Ascending aorta (tissue), 2 donors: ENCODE data around the gene CELF1. TPM values are rescaled to one million over a fixed set of nuclear protein-coding genes. Genes with fewer than 3 reads are reported as not detected.

Source experiments
- DNase-seq, 2 donors: peaks; one replicate each; pipeline ENCODE4 v3.0.0-alpha.2; 2019; ENCODE audit warnings: low spot score in 2 of 2
- H3K27ac ChIP-seq, 2 donors: fragments of 200-600 bp; sonication (generic); one replicate each; pipeline ENCODE4 v1.5.1; 2016 to 2017; ENCODE audit warnings: mild to moderate bottlenecking in 1 of 2
- H3K27me3 ChIP-seq: fragments of 200-600 bp; sonication (generic); one replicate; pipeline ENCODE4 v1.5.1; 2017
- H3K36me3 ChIP-seq, 2 donors: fragments of 200-600 bp; sonication (generic); one replicate each; pipeline ENCODE4 v1.5.1; 2016
- H3K4me1 ChIP-seq, 2 donors: fragments of 200-600 bp; sonication (generic); one replicate each; pipeline ENCODE4 v1.5.1; 2016 to 2017; ENCODE audit warnings: mild to moderate bottlenecking in 1 of 2
- H3K4me3 ChIP-seq, 2 donors: fragments of 200-600 bp; sonication (generic); one replicate each; pipeline ENCODE4 v1.5.1; 2016 to 2017; ENCODE audit warnings: mild to moderate bottlenecking in 1 of 2
- H3K9me3 ChIP-seq, 2 donors: fragments of 200-600 bp; sonication (generic); one replicate each; pipeline ENCODE4 v1.5.1; 2016
- intact Hi-C: fragments of 100-400 bp; cut with DNase I; formaldehyde crosslinking; loops from one replicate; pipeline ENCODE4 v1.15.1; 2023
- total RNA-seq: library from RNA; depleted of rRNA; stranded (reverse); fragments of >200 nt; gene quantifications from one replicate; pipeline ENCODE4 v1.1.0, GENCODE V29; 2016
- TF ChIP-seq, protein P1 (sequence below), 3 experiments: fragments of 200-600 bp in 2 of 3; fragments of 450-650 bp in 1 of 3; sonication (generic) in 2 of 3; IDR thresholded peaks; one replicate each; pipeline ENCODE4 v1.5.1; 2016 to 2019; ENCODE audit warnings: antibody characterized with exemption in 3 of 3, mild to moderate bottlenecking in 1 of 3, moderate library complexity in 1 of 3

CELF1 gene
- total RNA-seq, 1 donor from 2014 or later = 68.9 TPM

- Histone ChIP-seq H3K9me3 (no peaks in the 10 kb centered on the region), H3K27me3 (no peaks in the 10 kb centered on the region), H3K36me3 (peaks cover 0 to 8% of the 10 kb centered on the region in 2 donors), H3K4me3 (no peak overlapping the region), H3K27ac (no peak overlapping the region), H3K4me1 (peaks cover 0 to 22% of the 10 kb centered on the region in 2 donors)
- intact Hi-C loops = no loop called here
- DNase-seq = no peak
- TF ChIP-seq, protein P1, sequence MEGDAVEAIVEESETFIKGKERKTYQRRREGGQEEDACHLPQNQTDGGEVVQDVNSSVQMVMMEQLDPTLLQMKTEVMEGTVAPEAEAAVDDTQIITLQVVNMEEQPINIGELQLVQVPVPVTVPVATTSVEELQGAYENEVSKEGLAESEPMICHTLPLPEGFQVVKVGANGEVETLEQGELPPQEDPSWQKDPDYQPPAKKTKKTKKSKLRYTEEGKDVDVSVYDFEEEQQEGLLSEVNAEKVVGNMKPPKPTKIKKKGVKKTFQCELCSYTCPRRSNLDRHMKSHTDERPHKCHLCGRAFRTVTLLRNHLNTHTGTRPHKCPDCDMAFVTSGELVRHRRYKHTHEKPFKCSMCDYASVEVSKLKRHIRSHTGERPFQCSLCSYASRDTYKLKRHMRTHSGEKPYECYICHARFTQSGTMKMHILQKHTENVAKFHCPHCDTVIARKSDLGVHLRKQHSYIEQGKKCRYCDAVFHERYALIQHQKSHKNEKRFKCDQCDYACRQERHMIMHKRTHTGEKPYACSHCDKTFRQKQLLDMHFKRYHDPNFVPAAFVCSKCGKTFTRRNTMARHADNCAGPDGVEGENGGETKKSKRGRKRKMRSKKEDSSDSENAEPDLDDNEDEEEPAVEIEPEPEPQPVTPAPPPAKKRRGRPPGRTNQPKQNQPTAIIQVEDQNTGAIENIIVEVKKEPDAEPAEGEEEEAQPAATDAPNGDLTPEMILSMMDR (IDR thresholded peaks at IDR 0.05) = no peak
Measured at GRCh38 chr11:47498584-47499152, 54.3 kb downstream of the CELF1 start.

DNA sequence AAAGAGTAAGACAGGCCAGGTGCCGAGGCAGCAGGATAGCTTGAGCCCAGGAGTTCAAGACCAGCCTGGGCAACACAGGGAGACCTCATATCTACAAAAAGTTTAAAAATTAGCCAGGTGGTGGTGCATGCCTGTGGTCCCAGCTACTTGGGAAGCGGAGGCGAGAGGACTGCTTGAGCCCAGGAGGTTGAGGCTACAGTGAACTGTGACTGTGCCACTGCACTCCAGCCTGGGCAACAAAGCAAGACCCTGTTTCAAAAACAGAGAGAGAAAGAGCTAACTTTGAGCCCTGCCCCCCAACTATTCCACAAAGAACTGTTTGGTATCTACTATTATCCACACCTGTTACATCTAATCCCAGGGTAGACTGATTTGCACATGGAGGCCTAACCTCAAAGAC, 54.8 kb downstream of the CELF1 start:
- Histone ChIP-seq H3K36me3 (peaks cover 0 to 8% of the 10 kb centered on the region in 2 donors), H3K27me3 (no peaks in the 10 kb centered on the region), H3K4me3 (no peak overlapping the region), H3K27ac (no peak overlapping the region), H3K9me3 (no peaks in the 10 kb centered on the region), H3K4me1 (peaks cover 0 to 22% of the 10 kb centered on the region in 2 donors)
- TF ChIP-seq, protein P1 (IDR thresholded peaks at IDR 0.05) = no peak
- intact Hi-C loops = no loop called here
- no peak for DNase-seq

DNA sequence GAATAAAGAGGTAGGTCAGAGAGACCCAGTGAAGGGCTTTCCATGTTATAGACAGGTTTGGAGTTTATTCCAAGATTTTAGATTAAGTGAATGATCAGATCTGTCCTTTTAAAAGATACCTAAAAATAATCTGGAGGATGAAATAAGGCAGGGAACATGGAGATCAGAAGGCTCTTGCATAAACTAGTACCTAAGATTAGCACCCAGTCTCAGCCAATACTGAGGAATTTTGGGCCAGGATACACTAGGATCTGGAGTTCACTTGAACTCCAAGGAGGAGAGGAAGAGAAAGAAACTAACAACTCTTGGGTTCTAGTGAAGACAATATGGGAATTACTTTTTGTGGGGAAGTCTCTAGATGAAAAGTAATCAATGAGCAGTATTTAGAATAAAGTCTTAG, 56.1 kb downstream of the CELF1 start:
- DNase-seq = no peak
- TF ChIP-seq, protein P1 (IDR thresholded peaks at IDR 0.05) = no peak
- Histone ChIP-seq H3K27me3 (no peaks in the 10 kb centered on the region), H3K9me3 (no peaks in the 10 kb centered on the region), H3K4me3 (no peak overlapping the region), H3K36me3 (peaks cover 0 to 8% of the 10 kb centered on the region in 2 donors), H3K27ac (no peak overlapping the region), H3K4me1 (peaks cover 0 to 22% of the 10 kb centered on the region in 2 donors)
- intact Hi-C loops = no loop called here

DNA sequence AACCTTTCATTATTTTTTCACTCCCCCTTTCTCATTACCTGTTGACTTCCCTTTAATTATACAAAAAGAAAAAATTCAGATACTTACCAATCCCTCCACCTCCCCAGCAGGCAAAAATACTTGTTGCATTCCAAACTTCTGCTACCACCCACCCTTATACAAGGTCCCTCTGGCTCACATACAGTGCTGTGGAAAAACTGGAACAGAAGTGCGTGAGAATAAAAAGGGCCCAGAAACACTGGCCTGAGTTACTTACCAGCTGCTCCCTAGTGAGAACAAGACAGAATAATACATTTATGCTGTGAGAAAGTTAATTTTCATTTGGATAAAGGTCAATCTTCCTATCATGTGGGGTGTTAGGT, 57.1 kb downstream of the CELF1 start:
- H3K4me1 ChIP-seq = peaks cover 0 to 22% of the 10 kb centered on the region in 2 donors
- peaks cover 0 to 8% of the 10 kb centered on the region in 2 donors for H3K36me3 ChIP-seq
- DNase-seq = no peak
- TF ChIP-seq, protein P1 (IDR thresholded peaks at IDR 0.05) = no peak
- H3K27me3 ChIP-seq = no peaks in the 10 kb centered on the region
- H3K4me3 ChIP-seq = no peak overlapping the region
- H3K27ac ChIP-seq = no peak overlapping the region
- no peaks in the 10 kb centered on the region for H3K9me3 ChIP-seq
- intact Hi-C loops = no loop called here

- peaks cover 0 to 22% of the 10 kb centered on the region in 2 donors for H3K4me1 ChIP-seq
- intact Hi-C loops = no loop called here
- TF ChIP-seq, protein P1 (IDR thresholded peaks at IDR 0.05) = no peak
Measured at GRCh38 chr11:47495011-47495855, 57.7 kb downstream of the CELF1 start.

More at GRCh38 chr11:47495011-47495855, 57.7 kb downstream of the CELF1 start:
- no peak overlapping the region for H3K27ac ChIP-seq
- no peak for DNase-seq
- peaks cover 0 to 8% of the 10 kb centered on the region in 2 donors for H3K36me3 ChIP-seq
- no peaks in the 10 kb centered on the region for H3K27me3 ChIP-seq
- H3K4me3 ChIP-seq = no peak overlapping the region
- no peaks in the 10 kb centered on the region for H3K9me3 ChIP-seq
